HG03060 (cell line): ENCODE data around the gene NRG3.

Experiments used
- ATAC-seq: cut with Tn5 transposase; IDR thresholded peaks from one replicate; pipeline ENCODE4 v1.9.1; 2021; ENCODE audit warnings: low read depth, moderate number of reproducible peaks; ENCODE audit not compliant: unreplicated experiment

NRG3 gene

GRCh38 chr10:82353381-82353780 lies 478.4 kb downstream of the NRG3 start:
- no peak for ATAC-seq

GRCh38 chr10:82358486-82359099 lies 483.6 kb downstream of the NRG3 start:
- no peak for ATAC-seq

- no peak for ATAC-seq
These were observed 486.3 kb downstream of the NRG3 start for GRCh38 chr10:82361256-82361655.

- ATAC-seq: no peak
These were observed 502.6 kb downstream of the NRG3 start for GRCh38 chr10:82377608-82378007.

- no peak for ATAC-seq
These were observed 503.2 kb downstream of the NRG3 start for GRCh38 chr10:82378146-82378545.

GRCh38 chr10:82383350-82383749 lies 508.4 kb downstream of the NRG3 start:
- no peak for ATAC-seq

GRCh38 chr10:82390866-82391658 lies 516.1 kb downstream of the NRG3 start:
- ATAC-seq: no peak

- no peak for ATAC-seq
These were observed 517.0 kb downstream of the NRG3 start for GRCh38 chr10:82391971-82392370.

- no peak for ATAC-seq
These were observed 517.5 kb downstream of the NRG3 start for GRCh38 chr10:82392533-82392932.

- ATAC-seq: no peak
These were observed 519.1 kb downstream of the NRG3 start for GRCh38 chr10:82394122-82394521.

GRCh38 chr10:82394987-82395386 lies 520.0 kb downstream of the NRG3 start:
- ATAC-seq: no peak

GRCh38 chr10:82396886-82397285 lies 521.9 kb downstream of the NRG3 start:
- no peak for ATAC-seq

- no peak for ATAC-seq
These were observed 522.9 kb downstream of the NRG3 start for GRCh38 chr10:82397854-82398253.

GRCh38 chr10:82399850-82400249 lies 524.9 kb downstream of the NRG3 start:
- ATAC-seq: no peak

- ATAC-seq: no peak
These were observed 525.8 kb downstream of the NRG3 start for GRCh38 chr10:82400841-82401240.

GRCh38 chr10:82402906-82403401 lies 528.0 kb downstream of the NRG3 start:
- no peak for ATAC-seq

GRCh38 chr10:82409671-82410070 lies 534.7 kb downstream of the NRG3 start:
- no peak for ATAC-seq

GRCh38 chr10:82411416-82411815 lies 536.4 kb downstream of the NRG3 start:
- ATAC-seq: no peak

GRCh38 chr10:82420001-82420400 lies 545.0 kb downstream of the NRG3 start:
- no peak for ATAC-seq

- ATAC-seq: no peak
These were observed 554.3 kb downstream of the NRG3 start for GRCh38 chr10:82429302-82429701.

GRCh38 chr10:82438277-82438676 lies 563.3 kb downstream of the NRG3 start:
- ATAC-seq: no peak

- no peak for ATAC-seq
These were observed 565.8 kb downstream of the NRG3 start for GRCh38 chr10:82440775-82441174.
